HepG2 (cell line): Measurements from ENCODE around the gene LYRM1. TPM values are rescaled to one million over a fixed set of nuclear protein-coding genes. Genes with fewer than 3 reads are reported as not detected.

Experiments used
- ATAC-seq: fragments of 200-7000 bp; cut with Tn5 transposase; 3 replicates; pipeline ENCODE4 v1.9.1; 2020; ENCODE audit warnings: mild to moderate bottlenecking, moderate library complexity
- BruUV-seq: library from RNA; stranded (reverse); fragments of 400-500 nt; replicated peaks from 2 replicates; lab custom pipeline; 2021; lab: Mats Ljungman, UMichigan
- CTCF ChIA-PET: fragments of 300-600 bp; formaldehyde crosslinking; extraction: SDS; loops from one replicate; lab custom pipeline; 2021; ENCODE audit warnings: low total read pairs, inconsistent platforms, low intra/inter-chr PET ratio; lab: Yijun Ruan, JAX
- POLR2A ChIA-PET: fragments of 350-600 bp; sonication (Branson Sonifier 250); formaldehyde crosslinking; loops from one replicate; lab custom pipeline; 2020; ENCODE audit warnings: antibody characterized with exemption, inconsistent platforms; lab: Yijun Ruan, JAX
- DNase-seq: peaks from one replicate; pipeline ENCODE4 v3.0.0-alpha.2; 2015; ENCODE audit warnings: low spot score
- FAIRE-seq: peaks from 3 replicates; lab custom pipeline; 2011; peaks lifted over from hg19 to GRCh38; lab: Jason Lieb, UNC
- H2AFZ ChIP-seq: one replicate; pipeline ENCODE4 v1.6.1; 2011; ENCODE audit warnings: low read length, inconsistent platforms
- H3K27ac ChIP-seq: fragments of 300-600 bp; 3 replicates; pipeline ENCODE4 v1.8.0; 2011; ENCODE audit warnings: mixed run types, mild to moderate bottlenecking, mixed read lengths, low read length, inconsistent platforms; ENCODE audit not compliant: insufficient read depth; ENCODE audit errors: extremely low read length
- H3K27me3 ChIP-seq, 2 experiments: fragments of 200-600 bp in 1 of 2; 2 replicates in 1 of 2; 3 replicates in 1 of 2; pipeline versions ENCODE4 v1.6.0 to v1.8.0; 2011; ENCODE audit warnings: low read length in 2 of 2, mild to moderate bottlenecking in 2 of 2, moderate library complexity in 2 of 2, inconsistent platforms in 1 of 2; ENCODE audit not compliant: insufficient read depth in 2 of 2, control insufficient read depth in 1 of 2
- H3K36me3 ChIP-seq, 2 experiments: fragments of 200-600 bp in 1 of 2; replicated peaks in 1 of 2; 2 replicates in 1 of 2; 3 replicates in 1 of 2; pipeline versions ENCODE4 v1.5.1 to v1.8.0; 2011; ENCODE audit warnings: low read length in 2 of 2, inconsistent platforms in 1 of 2; ENCODE audit not compliant: insufficient read depth in 2 of 2, control insufficient read depth in 1 of 2
- H3K4me1 ChIP-seq: 2 replicates; pipeline ENCODE4 v1.5.1; 2012; ENCODE audit warnings: low read length, inconsistent platforms; ENCODE audit not compliant: insufficient read depth
- H3K4me2 ChIP-seq: 2 replicates; pipeline ENCODE4 v1.6.0; 2011; ENCODE audit warnings: low read depth, low read length, inconsistent platforms
- H3K4me3 ChIP-seq, 3 experiments: fragments of 200-600 bp in 1 of 3; sonication (generic), shearing (Covaris generic) in 1 of 3; replicated peaks in 1 of 3; 2 replicates each; pipeline ENCODE4 v1.5.1; 2011 to 2016; ENCODE audit warnings: low read length in 3 of 3, inconsistent platforms in 2 of 3, low read depth in 2 of 3, mild to moderate bottlenecking in 2 of 3, control low read depth in 1 of 3, mixed read lengths in 1 of 3; ENCODE audit not compliant: insufficient read depth in 1 of 3
- H3K79me2 ChIP-seq: one replicate; pipeline ENCODE4 v1.6.1; 2011; ENCODE audit warnings: low read length, inconsistent platforms; ENCODE audit not compliant: insufficient read depth
- H3K9ac ChIP-seq: 2 replicates; pipeline ENCODE4 v1.6.0; 2011; ENCODE audit warnings: mild to moderate bottlenecking, low read depth, low read length, inconsistent platforms; ENCODE audit not compliant: insufficient read depth
- H3K9me3 ChIP-seq: 2 replicates; pipeline ENCODE4 v1.5.1; 2012; ENCODE audit warnings: mild to moderate bottlenecking, low read length
- H4K20me1 ChIP-seq: 2 replicates; pipeline ENCODE4 v1.6.0; 2011; ENCODE audit warnings: inconsistent platforms, mild to moderate bottlenecking, low read length, moderate library complexity; ENCODE audit not compliant: insufficient read depth
- AKNA ChIP-seq: sonication (generic); formaldehyde crosslinking; IDR thresholded peaks from 2 replicates; pipeline ENCODE4 v1.4.0; 2020; ENCODE audit warnings: missing genetic modification reagents, borderline replicate concordance
- FOXK1 ChIP-seq: sonication (generic); formaldehyde crosslinking; IDR thresholded peaks from 2 replicates; pipeline ENCODE4 v1.4.0; 2020; ENCODE audit warnings: low read depth, missing genetic modification reagents, borderline replicate concordance
- GFI1 ChIP-seq: sonication (generic); formaldehyde crosslinking; IDR thresholded peaks from 2 replicates; pipeline ENCODE4 v1.5.0; 2020; ENCODE audit warnings: missing genetic modification reagents, mild to moderate bottlenecking, borderline replicate concordance
- NFRKB ChIP-seq: fragments of 450-650 bp; IDR thresholded peaks from 2 replicates; pipeline ENCODE4 v1.6.1; 2017
- NFYB ChIP-seq: sonication (generic); formaldehyde crosslinking; IDR thresholded peaks from 2 replicates; pipeline ENCODE4 v1.4.0; 2020; ENCODE audit warnings: missing genetic modification reagents
- SMAD1 ChIP-seq: sonication (generic); formaldehyde crosslinking; IDR thresholded peaks from 2 replicates; pipeline ENCODE4 v1.4.0; 2020; ENCODE audit warnings: missing genetic modification reagents, low read depth, mild to moderate bottlenecking, borderline replicate concordance
- ZBTB2 ChIP-seq: sonication (generic); formaldehyde crosslinking; IDR thresholded peaks from 2 replicates; pipeline ENCODE4 v1.8.0; 2022; ENCODE audit warnings: low read depth, missing genetic modification reagents
- ZNF24 ChIP-seq: fragments of 450-650 bp; IDR thresholded peaks from 2 replicates; pipeline ENCODE4 v1.6.1; 2017; ENCODE audit warnings: antibody characterized with exemption, mild to moderate bottlenecking
- WGBS: methylation state at CpG from one replicate; pipeline ENCODE4 v1.1.6; 2017; ENCODE audit warnings: low lambda C conversion rate; 5-methylcytosine and 5-hydroxymethylcytosine counted together
- in situ Hi-C: cut with HindIII; loops from 2 replicates; pipeline ENCODE4 v1.10.0; 2017; ENCODE audit warnings: low pct_unique_long_range_greater_than_20kb; ENCODE audit not compliant: extremely low pct_ligation_motif_present
- intact Hi-C: fragments of 100-400 bp; cut with micrococcal nuclease; formaldehyde crosslinking; loops from one replicate; pipeline ENCODE4 v1.10.0; 2022; ENCODE audit not compliant: unreplicated experiment
- polyA plus RNA-seq, 8 experiments: library from polyadenylated mRNA; depleted of rRNA in 3 of 8; stranded (reverse) in 7 of 8; unstranded in 1 of 8; fragments of >200 nt; fragmentation: Illumina TruSeq in 4 of 8; extraction: Trizol in 4 of 8; gene quantifications; 2 replicates each; pipeline versions ENCODE4 v1.2.1 to v1.2.3, GENCODE V29; 2011 to 2016; ENCODE audit warnings: low read depth in 4 of 8, missing spikeins in 1 of 8, mixed read lengths in 1 of 8; ENCODE audit not compliant: insufficient read depth in 1 of 8
- total RNA-seq, 5 experiments: library from RNA; depleted of rRNA; stranded (reverse); fragments of >200 nt; fragmentation: Illumina TruSeq; extraction: Trizol; gene quantifications; 2 replicates each; pipeline ENCODE4 v1.2.3, GENCODE V29; 2016; ENCODE audit warnings: low read depth in 1 of 5

The LYRM1 gene
- total and polyA plus RNA-seq, 2 of the 13 experiments (the other 11 are each of a cell fraction or from before 2014, with no cell fraction given): 59.2 to 82.6 TPM

- 0 out of 2 replicates have a peak, but pooled peaks have one; percentile 37 for TF ChIP-seq SMAD1
- TF ChIP-seq NFYB (CRISPR knock-in tag): no peak
- TF ChIP-seq NFRKB: no peak
These were observed 2.7 kb downstream of the LYRM1 start (continued) for GRCh38 chr16:20903116-20903898.

- Histone ChIP-seq H3K4me3 (no peak overlapping the region), H3K79me2 (peaks cover 41% of the 10 kb centered on the region), H2AFZ (no peak overlapping the region), H3K9ac (no peak overlapping the region), H3K4me2 (peak overlapping the region; percentile 0; the same call in 1 of the 2 replicates), H3K36me3 (no peaks in the 10 kb centered on the region; a peak in 1 of 5 replicates), H4K20me1 (0 out of 2 replicates have a peak, but pooled peaks cover 4% of the 10 kb centered on the region), H3K4me1 (peaks cover 64% of the 10 kb centered on the region), H3K27ac (no peak overlapping the region), H3K9me3 (no peaks in the 10 kb centered on the region), H3K27me3 (no peaks in the 10 kb centered on the region; a peak in 1 of 5 replicates)
- 81% methylated on average over 5 of the region's 5 CpGs for WGBS
- in situ Hi-C loops (no loop called here), intact Hi-C loops (no loop called here)
- ATAC-seq: no peak
- TF ChIP-seq ZBTB2: no peak
- TF ChIP-seq ZNF24: peak; percentile 89
- no peak for TF ChIP-seq FOXK1 (CRISPR knock-in tag)
- TF ChIP-seq GFI1 (CRISPR knock-in tag): no peak
- no peak for TF ChIP-seq AKNA (CRISPR knock-in tag)
- BruUV-seq: no TSS peak
- FAIRE-seq: no peak
- ChIA-PET CTCF (no interaction called here), POLR2A (no interaction called here)
- DNase-seq: no peak
These were observed 3.4 kb downstream of the LYRM1 start for GRCh38 chr16:20903899-20904506.
